ENCODE results near the gene MBNL2. TPM values are rescaled to one million over a fixed set of nuclear protein-coding genes. Genes with fewer than 3 reads are reported as not detected.
A peak's percentile ranks its signal among the peaks of the same experiment; 100 is the strongest.

MBNL2 gene
- total and polyA plus RNA-seq, 2 of the 4 experiments (the other 2 are of a cell fraction), result 26.9 to 103 TPM

GRCh38 chr13:97353927-97354675, 132.0 kb downstream of the MBNL2 start:
- BruUV-seq (replicated peaks), result no TSS peak
- no peak overlapping the region; the same call in 1 of the 2 replicates for H3K18ac ChIP-seq (ENCODE audit: low read depth, low read length)
- dilution Hi-C loops (cut with HindIII; ENCODE audit: low sequenced_read_pairs, unreplicated experiment), result no loop called here
- H3K9me3 ChIP-seq (ENCODE audit: control insufficient read depth, insufficient read depth, low read length), result peaks cover 2% of the 10 kb centered on the region; the same call in 1 of the 2 replicates
- DNase-seq (peak; percentile 62), ATAC-seq (ENCODE audit: low read depth) (peak; percentile 67)
- no peak overlapping the region for H2BK15ac ChIP-seq (ENCODE audit: low read depth, low read length)
- H4K8ac ChIP-seq (ENCODE audit: low read depth in 2 of 2, low read length in 2 of 2), result no peak overlapping the region
- no peak overlapping the region for H2BK20ac ChIP-seq (ENCODE audit: low read depth, low read length)
- H3K27me3 ChIP-seq (ENCODE audit: control insufficient read depth, insufficient read depth, low read length), result no peaks in the 10 kb centered on the region
- H3K36me3 ChIP-seq (ENCODE audit: control insufficient read depth, insufficient read depth, low read length), result peaks cover 22% of the 10 kb centered on the region
- WGBS, 2 experiments (ENCODE audit: extremely low coverage in 2 of 2, insufficient read length in 1 of 2), result no CpG with 5 or more reads among the region's 4 CpGs
- H3K27ac ChIP-seq (ENCODE audit: insufficient read depth, low read length), result no peak overlapping the region
- no peak overlapping the region for H3K23ac ChIP-seq (ENCODE audit: low read depth, low read length)
- TF ChIP-seq NFE2L2 (IDR thresholded peaks at IDR 0.05; ENCODE audit: low read depth, low read length) (no peak), CEBPB (IDR thresholded peaks at IDR 0.05; ENCODE audit: low read depth, low read length) (no peak), SMC3 (IDR thresholded peaks at IDR 0.05; ENCODE audit: low read depth, low read length) (no peak), RFX5 (IDR thresholded peaks at IDR 0.05; ENCODE audit: low read depth, low read length) (no peak), FOS (IDR thresholded peaks at IDR 0.05; ENCODE audit: low read depth, low read length) (0 out of 2 replicates have a peak, but pooled peaks have one; percentile 11)
- no peak overlapping the region for H2BK120ac ChIP-seq (ENCODE audit: low read depth, low read length)
- no peak overlapping the region for H3K9ac ChIP-seq (ENCODE audit: low read depth, low read length)
- no peak overlapping the region for H3K56ac ChIP-seq (ENCODE audit: extremely low read depth, insufficient read depth, low read length)
- H3K4me1 ChIP-seq (ENCODE audit: control insufficient read depth, insufficient read depth, low read length), result peaks cover 4% of the 10 kb centered on the region; the same call in 1 of the 2 replicates
- CTCF ChIA-PET, result interaction anchor here (0.6 kb wide), 2 partner anchors 60 to 139 kb away, joined by 5 read pairs; no protein-coding TSS in a partner anchor
- peak overlapping the region; percentile 21 for H2BK5ac ChIP-seq (ENCODE audit: low read depth, low read length, poor library complexity, severe bottlenecking)
- in situ Hi-C loops (cut with MboI; ENCODE audit: low sequenced_read_pairs), result loop anchor here (10.0 kb wide), 1 partner anchor 239 kb away; no protein-coding TSS in a partner anchor
- no peak overlapping the region for H3K14ac ChIP-seq (replicated peaks; ENCODE audit: low read depth, low read length)
- POLR2A ChIA-PET (ENCODE audit: unreplicated experiment), result interaction anchor here (0.6 kb wide), 1 partner anchor 157 kb away, joined by 4 read pairs; no protein-coding TSS in a partner anchor
- H4K91ac ChIP-seq (ENCODE audit: insufficient read depth, low read depth, low read length), result no peak overlapping the region
- no peak overlapping the region for H3K4me2 ChIP-seq (ENCODE audit: low read depth, low read length)
- no peak overlapping the region for H4K5ac ChIP-seq (ENCODE audit: low read depth, low read length)
- no peak overlapping the region for H2AK9ac ChIP-seq (replicated peaks; ENCODE audit: low read depth, low read length, poor library complexity)
- H4K20me1 ChIP-seq (ENCODE audit: insufficient read depth, low read length), result peaks cover 3% of the 10 kb centered on the region; the same call in 1 of the 2 replicates
- no peak overlapping the region for H3K4me3 ChIP-seq (ENCODE audit: insufficient read depth, low read depth, low read length)
- peaks cover 10% of the 10 kb centered on the region for H3K9me1 ChIP-seq (ENCODE audit: insufficient read depth, low read length)
- peaks cover 25 to 44% of the 10 kb centered on the region in 2 experiments for H3K79me1 ChIP-seq (ENCODE audit: low read depth in 1 of 2, low read length in 2 of 2)
- intact Hi-C loops (cut with micrococcal nuclease), result no loop called here
- H3K4ac ChIP-seq (ENCODE audit: low read depth, low read length), result no peak overlapping the region
- 0 out of 2 replicates have a peak overlapping the region, but pooled peaks have one; percentile 10 for H2AK5ac ChIP-seq (ENCODE audit: low read depth, low read length)
- no peak overlapping the region for H2AFZ ChIP-seq (replicated peaks; ENCODE audit: low read length, poor library complexity)

All from IMR-90 (cell line).